GM20000 (cell line): ENCODE data around the gene CD44.

Experiments used
- DNase-seq: peaks from one replicate; pipeline ENCODE4 v3.0.0; 2012; ENCODE audit warnings: low spot score
- TF ChIP-seq, protein P1 (sequence below): IDR thresholded peaks from 2 replicates; pipeline ENCODE4 v1.5.1; 2012; ENCODE audit warnings: mild to moderate bottlenecking, control low read depth; ENCODE audit errors: extremely low read depth, missing control alignments

Gene CD44

DNA sequence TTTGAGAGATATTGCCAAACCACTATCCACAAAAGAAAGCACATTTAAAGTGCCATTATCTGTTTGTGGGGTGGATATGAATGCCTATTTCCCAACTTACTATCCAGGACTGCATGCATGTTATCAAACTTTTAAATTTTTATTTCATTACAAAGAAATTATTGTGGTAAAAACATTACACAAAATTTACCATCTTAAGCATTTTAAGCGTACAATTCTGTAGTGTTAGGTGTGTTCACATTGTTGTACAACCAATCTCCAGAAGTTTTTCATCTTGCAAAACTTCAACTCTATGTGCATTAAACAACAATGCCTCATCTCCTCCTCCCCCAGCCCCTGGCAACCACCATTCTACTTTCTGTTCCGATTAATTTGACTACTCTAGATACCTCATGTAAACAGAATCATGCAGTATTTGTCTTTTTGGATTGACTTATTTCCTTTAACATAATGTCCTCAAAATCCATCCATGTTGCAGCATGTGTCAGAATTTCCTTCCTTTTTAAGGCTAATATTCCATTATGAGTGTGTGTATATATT is 17.6 kb upstream of the CD44 start:
- TF ChIP-seq, protein P1, sequence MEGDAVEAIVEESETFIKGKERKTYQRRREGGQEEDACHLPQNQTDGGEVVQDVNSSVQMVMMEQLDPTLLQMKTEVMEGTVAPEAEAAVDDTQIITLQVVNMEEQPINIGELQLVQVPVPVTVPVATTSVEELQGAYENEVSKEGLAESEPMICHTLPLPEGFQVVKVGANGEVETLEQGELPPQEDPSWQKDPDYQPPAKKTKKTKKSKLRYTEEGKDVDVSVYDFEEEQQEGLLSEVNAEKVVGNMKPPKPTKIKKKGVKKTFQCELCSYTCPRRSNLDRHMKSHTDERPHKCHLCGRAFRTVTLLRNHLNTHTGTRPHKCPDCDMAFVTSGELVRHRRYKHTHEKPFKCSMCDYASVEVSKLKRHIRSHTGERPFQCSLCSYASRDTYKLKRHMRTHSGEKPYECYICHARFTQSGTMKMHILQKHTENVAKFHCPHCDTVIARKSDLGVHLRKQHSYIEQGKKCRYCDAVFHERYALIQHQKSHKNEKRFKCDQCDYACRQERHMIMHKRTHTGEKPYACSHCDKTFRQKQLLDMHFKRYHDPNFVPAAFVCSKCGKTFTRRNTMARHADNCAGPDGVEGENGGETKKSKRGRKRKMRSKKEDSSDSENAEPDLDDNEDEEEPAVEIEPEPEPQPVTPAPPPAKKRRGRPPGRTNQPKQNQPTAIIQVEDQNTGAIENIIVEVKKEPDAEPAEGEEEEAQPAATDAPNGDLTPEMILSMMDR = no peak
- DNase-seq = no peak

DNA sequence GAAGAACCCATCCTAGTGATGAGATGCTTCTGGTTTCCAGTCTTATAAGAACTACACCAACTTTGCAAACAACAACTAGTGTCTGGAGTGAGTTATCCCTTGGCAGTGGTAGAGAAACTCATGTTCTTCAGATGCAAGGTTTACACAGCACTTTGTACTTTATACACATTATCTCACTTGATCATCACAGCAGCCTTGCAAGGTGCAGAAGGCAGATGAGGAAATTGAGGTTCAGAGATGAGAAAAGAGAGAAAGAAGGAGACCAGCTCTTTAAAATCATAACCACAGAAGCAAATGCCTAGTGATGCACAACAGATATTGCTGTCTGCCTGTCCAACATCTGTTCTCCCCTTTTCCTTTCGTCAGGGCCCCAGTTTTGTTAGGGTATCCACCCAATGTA is 16.7 kb upstream of the CD44 start:
- TF ChIP-seq, protein P1 = no peak
- no peak for DNase-seq

DNA sequence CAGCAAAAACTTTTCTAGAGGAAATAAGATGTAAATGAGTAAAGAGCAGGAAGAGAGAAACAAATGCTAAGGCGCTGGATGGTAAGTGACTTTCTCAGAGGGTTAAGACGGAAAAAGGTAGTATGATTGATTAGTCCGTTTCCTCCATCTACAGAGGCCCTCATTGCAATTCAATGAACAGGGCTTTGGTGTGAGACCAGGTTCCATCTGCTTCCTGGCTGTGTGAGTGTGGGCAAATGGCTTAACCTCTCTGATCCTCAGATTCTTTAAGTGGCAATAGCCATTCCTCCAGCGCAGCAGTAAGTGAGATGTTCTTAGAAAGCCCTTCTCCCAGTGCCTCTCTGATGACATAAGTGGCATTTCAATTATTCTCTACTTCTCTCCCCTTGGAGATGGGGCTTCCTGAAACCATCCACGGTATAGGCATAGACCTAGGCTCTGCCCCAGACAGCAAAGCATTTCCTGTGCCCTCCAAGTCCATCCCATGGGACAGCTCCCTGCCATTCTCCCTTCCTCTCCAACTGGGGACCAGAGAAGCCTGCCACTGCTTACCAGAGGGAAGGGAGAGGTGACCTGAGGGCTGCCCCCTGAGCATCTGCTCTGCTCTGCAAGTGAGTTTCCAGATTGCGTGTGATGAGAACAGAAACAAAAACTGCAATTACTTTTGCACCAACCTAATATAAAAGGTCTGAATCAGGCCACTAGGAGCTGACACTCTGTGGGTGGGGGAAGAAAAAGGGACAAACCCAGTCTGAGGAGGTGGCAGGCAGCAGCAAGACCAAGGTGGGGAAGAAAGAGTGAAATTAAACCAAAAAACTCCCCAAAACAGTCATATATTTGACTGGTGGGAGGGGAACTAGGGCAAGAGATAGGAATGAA is 12.7 kb upstream of the CD44 start:
- DNase-seq = peak; percentile 73
- TF ChIP-seq, protein P1 = no peak

DNA sequence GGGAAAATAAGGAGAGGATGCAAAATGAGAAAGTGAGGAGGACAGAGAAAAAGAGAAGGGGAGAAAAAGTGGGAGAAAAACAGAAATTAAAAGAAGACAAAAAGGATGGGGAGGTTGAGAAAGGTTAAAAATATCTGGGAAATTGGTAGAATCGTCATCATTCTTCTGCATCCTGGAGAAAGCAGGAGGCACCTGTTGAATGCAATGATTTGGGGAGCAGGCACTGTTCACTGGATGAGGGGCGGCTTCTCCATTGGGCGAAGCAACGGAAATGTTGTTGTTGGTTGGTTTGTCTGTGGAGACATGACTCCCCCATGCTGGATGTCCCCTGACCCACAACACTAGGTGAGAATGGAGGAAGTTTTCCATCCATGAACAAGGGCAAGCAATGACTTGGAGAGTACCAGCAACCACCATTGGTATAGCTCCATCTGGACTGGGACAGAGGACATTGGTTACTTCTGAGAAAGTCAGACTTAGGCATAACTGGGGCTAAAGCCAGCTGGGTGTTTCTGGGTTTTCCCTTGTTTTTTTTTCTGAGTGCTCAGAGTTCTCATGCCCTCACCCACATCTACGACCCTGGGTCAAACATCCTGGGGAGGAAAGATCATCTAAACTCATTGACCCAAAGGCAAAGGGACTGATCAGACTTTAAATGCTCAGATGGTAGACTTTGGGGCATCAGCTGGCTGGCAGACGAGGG is 11.9 kb upstream of the CD44 start:
- DNase-seq = no peak
- TF ChIP-seq, protein P1 = no peak

DNA sequence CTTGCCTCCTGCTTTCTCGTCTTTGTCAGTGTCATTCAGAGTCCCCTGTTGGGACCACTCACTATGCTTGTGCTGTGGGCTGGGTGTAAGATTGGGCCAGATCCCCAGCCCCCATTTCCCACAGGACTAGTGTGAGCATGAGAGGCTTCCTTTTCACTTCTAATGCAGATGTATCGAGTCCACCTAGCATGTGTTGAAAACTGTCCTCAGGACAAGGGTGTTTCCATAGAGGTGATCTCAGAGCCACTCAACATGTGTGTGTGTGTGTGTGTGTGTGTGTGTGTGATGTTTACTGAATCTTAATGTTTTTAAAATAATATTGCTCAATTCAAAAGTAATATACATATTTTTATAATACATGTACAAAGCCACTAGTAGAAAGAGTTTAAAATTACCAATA is 11.4 kb upstream of the CD44 start:
- TF ChIP-seq, protein P1 = no peak
- no peak for DNase-seq

DNA sequence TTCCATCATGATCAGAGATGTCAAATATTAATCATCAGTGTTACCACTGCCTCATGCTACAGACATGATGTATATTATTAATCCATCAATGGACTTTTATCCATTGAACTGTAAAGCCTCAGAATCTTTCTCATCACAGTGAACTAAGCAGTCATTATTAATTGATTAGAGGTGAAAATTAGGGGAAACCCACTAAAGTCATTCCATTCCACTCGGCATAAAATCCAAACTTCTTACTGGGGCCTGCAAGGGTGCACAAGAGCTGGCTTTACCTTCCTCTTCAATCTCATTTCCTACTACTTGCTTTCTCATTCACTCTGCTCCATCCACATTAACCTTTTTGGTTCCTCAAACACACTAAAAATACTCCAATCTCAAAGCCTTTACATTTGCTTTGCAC is 7.9 kb upstream of the CD44 start:
- TF ChIP-seq, protein P1 = no peak

DNA sequence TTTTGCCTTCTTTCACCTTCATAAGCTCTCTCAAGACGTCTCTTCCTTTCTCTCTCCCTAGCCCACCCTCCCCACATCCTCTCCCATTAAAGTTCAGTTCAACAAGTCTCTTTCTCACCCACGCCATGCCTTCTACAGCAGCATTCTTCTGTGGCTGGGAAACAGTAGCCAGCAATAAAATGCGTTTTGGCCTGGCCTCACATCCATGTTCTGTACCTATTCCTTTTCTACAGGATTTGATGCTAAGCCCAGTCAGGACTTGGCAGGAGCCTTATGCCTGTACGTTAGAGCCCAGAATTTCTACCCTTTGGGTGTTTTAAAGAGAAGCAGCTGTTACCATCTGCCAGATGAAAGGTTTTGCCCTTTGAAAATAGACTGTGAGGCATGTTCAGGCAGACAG is 7.1 kb upstream of the CD44 start:
- no peak for DNase-seq
- TF ChIP-seq, protein P1 = no peak

More for the DNA sequence above, 7.9 kb upstream of the CD44 start:
- DNase-seq = no peak
